GM12878 (cell line): ENCODE results near the gene FGD5. TPM values are rescaled to one million over a fixed set of nuclear protein-coding genes. Genes with fewer than 3 reads are reported as not detected.

Experiments used
- ATAC-seq: fragments of 200-7000 bp; cut with Tn5 transposase; 3 replicates; pipeline ENCODE4 v1.9.1; 2020; ENCODE audit warnings: mild to moderate bottlenecking, moderate library complexity
- BruUV-seq: library from RNA; stranded (reverse); fragments of 400-500 nt; replicated peaks from 2 replicates; lab custom pipeline; 2021; lab: Mats Ljungman, UMichigan
- CTCF ChIA-PET: fragments of 300-600 bp; sonication (Branson Sonifier 250); formaldehyde crosslinking; extraction: SDS; loops from one replicate; lab custom pipeline; 2021; ENCODE audit warnings: inconsistent platforms; lab: Yijun Ruan, JAX
- POLR2A ChIA-PET: fragments of 350-600 bp; formaldehyde crosslinking; extraction: SDS; loops from one replicate; lab custom pipeline; 2021; ENCODE audit warnings: inconsistent platforms; lab: Charles Lee
- RAD21 ChIA-PET: fragments of 300-600 bp; sonication (Branson Sonifier 250); formaldehyde crosslinking; loops from one replicate; lab custom pipeline; 2023; ENCODE audit warnings: antibody characterized with exemption; ENCODE audit not compliant: unreplicated experiment; lab: Charles Lee
- SMC1A ChIA-PET: fragments of 300-600 bp; sonication (Branson Sonifier 250); formaldehyde crosslinking; loops from one replicate; lab custom pipeline; 2023; ENCODE audit not compliant: unreplicated experiment, uncharacterized antibody; lab: Charles Lee
- DNase-seq: peaks from one replicate; pipeline ENCODE4 v3.0.0-alpha.2; 2011; ENCODE audit warnings: low read depth, low spot score
- FAIRE-seq: peaks from 3 replicates; lab custom pipeline; 2011; peaks lifted over from hg19 to GRCh38; lab: Jason Lieb, UNC
- H2AFZ ChIP-seq: 2 replicates; pipeline ENCODE4 v1.6.0; 2011; ENCODE audit warnings: low read depth, low read length, control low read depth; ENCODE audit not compliant: control insufficient read depth
- H3K27ac ChIP-seq: 2 replicates; pipeline ENCODE4 v1.5.1; 2011; ENCODE audit warnings: control low read depth; ENCODE audit not compliant: control insufficient read depth, insufficient read depth
- H3K27me3 ChIP-seq, 2 experiments: replicated peaks in 1 of 2; 2 replicates each; pipeline versions ENCODE4 v1.6.0 to v1.6.1; 2011; ENCODE audit warnings: low read length in 1 of 2; ENCODE audit not compliant: control insufficient read depth in 2 of 2, insufficient read depth in 2 of 2
- H3K36me3 ChIP-seq, 2 experiments: 2 replicates each; pipeline ENCODE4 v1.5.1; 2011; ENCODE audit warnings: low read length in 1 of 2; ENCODE audit not compliant: control insufficient read depth in 2 of 2, insufficient read depth in 2 of 2
- H3K4me1 ChIP-seq: 2 replicates; pipeline ENCODE4 v1.6.1; 2011; ENCODE audit warnings: mild to moderate bottlenecking, low read length, moderate library complexity, mixed read lengths; ENCODE audit not compliant: control insufficient read depth, insufficient read depth
- H3K4me2 ChIP-seq: 2 replicates; pipeline ENCODE4 v1.6.0; 2011; ENCODE audit warnings: control low read depth; ENCODE audit not compliant: control insufficient read depth, insufficient read depth
- H3K4me3 ChIP-seq: fragments of 200-600 bp; sonication (generic); 2 replicates; pipeline ENCODE4 v1.5.1; 2016
- H3K79me2 ChIP-seq: 2 replicates; pipeline ENCODE4 v1.6.0; 2011; ENCODE audit warnings: low read length; ENCODE audit not compliant: control insufficient read depth, insufficient read depth
- H3K9ac ChIP-seq: 2 replicates; pipeline ENCODE4 v1.8.0; 2011; ENCODE audit warnings: low read length, control low read depth, mixed read lengths; ENCODE audit not compliant: control insufficient read depth, insufficient read depth
- H3K9me3 ChIP-seq: replicated peaks from 3 replicates; pipeline ENCODE4 v1.5.1; 2011; ENCODE audit warnings: mild to moderate bottlenecking, low read length; ENCODE audit not compliant: control insufficient read depth, insufficient read depth
- H4K20me1 ChIP-seq: 2 replicates; pipeline ENCODE4 v1.6.0; 2011; ENCODE audit not compliant: control insufficient read depth, insufficient read depth
- BCL11A ChIP-seq: IDR thresholded peaks from 2 replicates; pipeline ENCODE4 v1.6.1; 2011; ENCODE audit warnings: low read depth, low read length
- KLF5 ChIP-seq: fragments of 450-650 bp; IDR thresholded peaks from 2 replicates; pipeline ENCODE4 v1.6.1; 2014; ENCODE audit warnings: mild to moderate bottlenecking; ENCODE audit not compliant: partially characterized antibody
- ZNF274 ChIP-seq: IDR thresholded peaks from one replicate; pipeline ENCODE4 v1.8.0; 2011; ENCODE audit not compliant: insufficient read length, insufficient read depth
- ZNF687 ChIP-seq: fragments of 450-650 bp; IDR thresholded peaks from 2 replicates; pipeline ENCODE4 v1.6.1; 2017; ENCODE audit warnings: mild to moderate bottlenecking, moderate library complexity
- ZZZ3 ChIP-seq: IDR thresholded peaks from 2 replicates; pipeline ENCODE4 v1.6.1; 2011; ENCODE audit warnings: low read depth; ENCODE audit not compliant: control insufficient read depth, insufficient read length
- WGBS: methylation state at CpG from one replicate; pipeline ENCODE4 v1.1.6; 2016; ENCODE audit warnings: low lambda C conversion rate; ENCODE audit not compliant: insufficient replicate concordance, insufficient coverage; ENCODE audit errors: missing lambda C conversion rate; 5-methylcytosine and 5-hydroxymethylcytosine counted together
- in situ Hi-C: fragments of 300-500 bp; cut with MboI; formaldehyde crosslinking; loops from 9 replicates; pipeline ENCODE4 v1.14.3; 2018; ENCODE audit warnings: mixed read lengths
- intact Hi-C: fragments of 100-400 bp; cut with micrococcal nuclease; formaldehyde crosslinking; loops from one replicate; pipeline ENCODE4 v1.14.2; 2022; ENCODE audit not compliant: unreplicated experiment
- polyA plus RNA-seq, 11 experiments: library from polyadenylated mRNA; depleted of rRNA in 4 of 11; unstranded in 6 of 11; stranded (reverse) in 5 of 11; fragments of >200 nt; fragmentation: Nextera tagmentation in 4 of 11; fragmentation: Illumina TruSeq in 1 of 11; extraction: Ambion mirVana in 4 of 11; extraction: Trizol in 1 of 11; gene quantifications; 1 replicate in 1 of 11; 2 replicates in 10 of 11; pipeline versions ENCODE4 v1.2.1 to v1.2.3, GENCODE V29; 2011 to 2016; ENCODE audit warnings: inconsistent platforms in 2 of 11, missing spikeins in 2 of 11, low read depth in 1 of 11
- total RNA-seq, 4 experiments: library from RNA; depleted of rRNA in 3 of 4; stranded (reverse); fragments of >200 nt in 3 of 4; fragmentation: Illumina TruSeq in 1 of 4; extraction: Trizol in 1 of 4; gene quantifications; 2 replicates each; pipeline versions ENCODE4 v1.2.1 to v1.2.3, GENCODE V29; 2013 to 2021

Gene FGD5
- total and polyA plus RNA-seq, 10 of the 15 experiments (the other 5 are each of a cell fraction or from before 2014, with no cell fraction given) = 0.03 to 0.13 (median 0.11) TPM; not detected in 3

GRCh38 chr3:14821151-14821550, 2.4 kb downstream of the FGD5 start (continued):
- TF ChIP-seq ZNF687 (no peak), BCL11A (no peak), KLF5 (no peak)

GRCh38 chr3:14822134-14822533, 3.4 kb downstream of the FGD5 start:
- no TSS peak for BruUV-seq
- 4% methylated on average over 3 of the region's 3 CpGs for WGBS
- TF ChIP-seq ZNF274 (no peak), ZZZ3 (no peak)
- FAIRE-seq (no peak), DNase-seq (no peak), ATAC-seq (no peak)
- intact Hi-C loops = no loop called here
- SMC1A ChIA-PET = interaction anchor here (0.6 to 1.3 kb wide), 2 partner anchors 23 to 99 kb away, joined by 3 to 4 read pairs; no protein-coding TSS in a partner anchor
- RAD21 ChIA-PET = interaction anchor here (1.4 kb wide), 1 partner anchor 20 kb away, joined by 3 read pairs; no protein-coding TSS in a partner anchor
- POLR2A ChIA-PET = no interaction called here
- CTCF ChIA-PET = interaction anchor here (0.7 to 1.7 kb wide), 3 partner anchors 9 to 99 kb away, joined by 3 to 4 read pairs (median 4); no protein-coding TSS in a partner anchor
- Histone ChIP-seq H4K20me1 (no peaks in the 10 kb centered on the region), H3K27me3 (peaks cover 0 to 2% of the 10 kb centered on the region in 2 experiments; a peak in 1 of 4 replicates), H3K27ac (no peak overlapping the region), H3K4me2 (no peak overlapping the region), H3K9me3 (no peaks in the 10 kb centered on the region), H3K79me2 (no peaks in the 10 kb centered on the region), H3K4me3 (no peak overlapping the region), H3K9ac (no peak overlapping the region), H3K4me1 (no peaks in the 10 kb centered on the region), H3K36me3 (no peaks in the 10 kb centered on the region), H2AFZ (no peak overlapping the region)
- in situ Hi-C loops = no loop called here
